K562 treated with DMSO at 1 percent for 24 hours (cell line): ENCODE data around the gene ZNF562. TPM values are rescaled to one million over a fixed set of nuclear protein-coding genes. Genes with fewer than 3 reads are reported as not detected.

Source experiments
- total RNA-seq: library from RNA; unstranded; fragments of 300-600 nt; gene quantifications from 2 replicates; pipeline ENCODE4 v1.2.3, GENCODE V29; 2022; ENCODE audit warnings: low read depth; ENCODE audit not compliant: insufficient read depth

Gene ZNF562
- 3.1 and 4.5 TPM in 2 replicates for total RNA-seq

GRCh38 chr19:9674663-9675357 is at the start of gene ZNF562:
Gene ZNF562 (minus strand): TSS chr19:9675100. CDS start chr19:9660744, 14,356 bp downstream.

GRCh38 chr19:9621156-9622037 is 53.5 kb downstream of the ZNF562 start, which contains the start of gene ZNF561:
Gene ZNF561 (minus strand): TSS chr19:9621232. CDS start chr19:9619456, 1,776 bp downstream.

Other genes starting within 250 kb of the ZNF562 start
- 18.9 and 19.1 TPM in 2 replicates for gene ZNF266, start 239.5 kb downstream of the ZNF562 start, total RNA-seq
- 0.19 TPM in 1 of 2 replicates, not detected in the other for gene ZNF560, start 176.5 kb downstream of the ZNF562 start, total RNA-seq
- 3.1 and 6.3 TPM in 2 replicates for gene ZNF426, start 136.5 kb downstream of the ZNF562 start, total RNA-seq
- gene ZNF121, start 90.6 kb downstream of the ZNF562 start, total RNA-seq = 5.0 and 6.5 TPM in 2 replicates
- 13.9 and 14.1 TPM in 2 replicates for gene ZNF561, start 53.9 kb downstream of the ZNF562 start, total RNA-seq
- gene ZNF846, start 93.6 kb upstream of the ZNF562 start, total RNA-seq = 7.9 and 17.0 TPM in 2 replicates
- 63.1 and 65.0 TPM in 2 replicates for gene FBXL12, start 144.0 kb upstream of the ZNF562 start, total RNA-seq
- 636 and 749 TPM in 2 replicates for gene UBL5, start 152.8 kb upstream of the ZNF562 start, total RNA-seq
- gene PIN1, start 160.2 kb upstream of the ZNF562 start, total RNA-seq = 197 and 205 TPM in 2 replicates